A549 (cell line): Measurements from ENCODE around the gene SSC5D. TPM values are rescaled to one million over a fixed set of nuclear protein-coding genes. Genes with fewer than 3 reads are reported as not detected.

Experiments used
- ATAC-seq, 2 experiments: fragments of 200-7000 bp in 1 of 2; fragments of >200 bp in 1 of 2; cut with Nextera tagmentation in 1 of 2; cut with Tn5 transposase in 1 of 2; 3 replicates each; pipeline versions ENCODE4 v1.8.0 to v1.9.1; 2018 to 2020; ENCODE audit warnings: mild to moderate bottlenecking in 1 of 2, moderate library complexity in 1 of 2
- CTCF ChIA-PET: fragments of 300-600 bp; sonication (Branson Sonifier 250); formaldehyde crosslinking; extraction: SDS; loops from one replicate; lab custom pipeline; 2021; ENCODE audit warnings: antibody characterized with exemption, inconsistent platforms; lab: Yijun Ruan, JAX
- POLR2A ChIA-PET: fragments of 350-600 bp; formaldehyde crosslinking; extraction: SDS; loops from one replicate; lab custom pipeline; 2021; ENCODE audit warnings: antibody characterized with exemption, inconsistent platforms; lab: Yijun Ruan, JAX
- DNase-seq, 2 experiments: peaks; one replicate each; pipeline versions ENCODE4 v3.0.0 to v3.0.0-alpha.2; 2011 to 2016; ENCODE audit warnings: low read depth in 1 of 2, low spot score in 1 of 2
- FAIRE-seq: peaks from 2 replicates; lab custom pipeline; 2011; peaks lifted over from hg19 to GRCh38; lab: Jason Lieb, UNC
- H3K27ac ChIP-seq, 2 experiments: fragments of >200 bp; sonication (Bioruptor Twin); formaldehyde crosslinking; 3 replicates each; pipeline ENCODE4 v1.5.1; 2016 to 2017
- H3K4me1 ChIP-seq: fragments of >200 bp; sonication (Bioruptor Twin); formaldehyde crosslinking; 3 replicates; pipeline ENCODE4 v1.6.1; 2016
- H3K4me2 ChIP-seq: fragments of >200 bp; sonication (Bioruptor Twin); formaldehyde crosslinking; 3 replicates; pipeline ENCODE4 v1.6.1; 2016
- H3K4me3 ChIP-seq: fragments of >200 bp; sonication (Bioruptor Twin); formaldehyde crosslinking; 3 replicates; pipeline ENCODE4 v1.5.1; 2016
- H3K9me3 ChIP-seq: fragments of >200 bp; sonication (Bioruptor Twin); formaldehyde crosslinking; 3 replicates; pipeline ENCODE4 v1.6.1; 2016
- CEBPB ChIP-seq, 2 experiments: fragments of >200 bp in 1 of 2; sonication (Bioruptor Twin) in 1 of 2; formaldehyde crosslinking in 1 of 2; IDR thresholded peaks; 2 replicates each; pipeline ENCODE4 v1.6.1; 2012 to 2016
- EHF ChIP-seq: fragments of 250-450 bp; sonication (Bioruptor Pico); IDR thresholded peaks from 2 replicates; pipeline ENCODE4 v1.5.0; 2020; ENCODE audit warnings: mild to moderate bottlenecking
- HOXA7 ChIP-seq: fragments of 250-450 bp; sonication (Bioruptor Pico); IDR thresholded peaks from 2 replicates; pipeline ENCODE4 v1.5.0; 2020; ENCODE audit warnings: mild to moderate bottlenecking, moderate library complexity
- KDM5A ChIP-seq: fragments of 200-600 bp; sonication (generic); IDR thresholded peaks from 2 replicates; pipeline ENCODE4 v1.6.1; 2016; ENCODE audit warnings: antibody characterized with exemption, mild to moderate bottlenecking
- MYC ChIP-seq: IDR thresholded peaks from 2 replicates; pipeline ENCODE4 v1.6.1; 2012; ENCODE audit warnings: mild to moderate bottlenecking, inconsistent platforms, low read length, improper control_type of control experiment, borderline replicate concordance
- NR3C1 ChIP-seq: fragments of >200 bp; sonication (Bioruptor Twin); formaldehyde crosslinking; IDR thresholded peaks from 3 replicates; pipeline ENCODE4 v1.6.1; 2017
- POLR2A ChIP-seq: IDR thresholded peaks from 2 replicates; pipeline ENCODE4 v1.6.1; 2012; ENCODE audit warnings: mild to moderate bottlenecking, low read length
- POLR2AphosphoS2 ChIP-seq: conservative IDR thresholded peaks from 2 replicates; pipeline ENCODE4 v1.6.1; 2012; ENCODE audit warnings: low read length, improper control_type of control experiment, inconsistent platforms
- RAD21 ChIP-seq, 2 experiments: fragments of >200 bp in 1 of 2; sonication (Bioruptor Twin) in 1 of 2; formaldehyde crosslinking in 1 of 2; IDR thresholded peaks in 1 of 2; conservative IDR thresholded peaks in 1 of 2; 2 replicates in 1 of 2; 3 replicates in 1 of 2; pipeline ENCODE4 v1.6.1; 2012 to 2018; ENCODE audit warnings: inconsistent platforms in 1 of 2
- RFX5 ChIP-seq: fragments of 450-650 bp; IDR thresholded peaks from 2 replicates; pipeline ENCODE4 v1.7.1; 2014; ENCODE audit warnings: antibody characterized with exemption, mild to moderate bottlenecking, moderate library complexity
- SMC3 ChIP-seq: fragments of >200 bp; sonication (Bioruptor Twin); formaldehyde crosslinking; IDR thresholded peaks from 3 replicates; pipeline ENCODE4 v1.6.1; 2018; ENCODE audit warnings: inconsistent platforms
- SREBF2 ChIP-seq: fragments of 450-650 bp; IDR thresholded peaks from 2 replicates; pipeline ENCODE4 v1.6.1; 2014; ENCODE audit warnings: mild to moderate bottlenecking, moderate library complexity
- ZFP36 ChIP-seq: fragments of 450-650 bp; IDR thresholded peaks from 2 replicates; pipeline ENCODE4 v1.6.1; 2014; ENCODE audit warnings: borderline replicate concordance; ENCODE audit not compliant: partially characterized antibody
- ZSCAN20 ChIP-seq: fragments of 250-450 bp; sonication (Bioruptor Pico); IDR thresholded peaks from 2 replicates; pipeline ENCODE4 v1.8.0; 2022; ENCODE audit warnings: mild to moderate bottlenecking, moderate library complexity
- WGBS: methylation state at CpG from one replicate; pipeline ENCODE4 v1.1.6; 2017; ENCODE audit errors: missing lambda C conversion rate; 5-methylcytosine and 5-hydroxymethylcytosine counted together
- polyA plus RNA-seq, 4 experiments: library from polyadenylated mRNA; depleted of rRNA in 3 of 4; stranded (reverse); fragments of >200 nt; fragmentation: RNase III in 1 of 4; extraction: RNeasy Plus Mini Kit Qiagen cat#74134 plus additional on column Dnase treatment in 1 of 4; gene quantifications; 2 replicates in 3 of 4; 3 replicates in 1 of 4; pipeline ENCODE4 v1.2.3, GENCODE V29; 2011 to 2017
- TF ChIP-seq, protein P1 (sequence below): fragments of >200 bp; sonication (Bioruptor Twin); formaldehyde crosslinking; IDR thresholded peaks from 2 replicates; pipeline ENCODE4 v1.6.1; 2016
- TF ChIP-seq, protein P2 (sequence below): IDR thresholded peaks from 2 replicates; pipeline ENCODE4 v1.6.1; 2012
- TF ChIP-seq, protein P3 (sequence below): fragments of >200 bp; sonication (Bioruptor Twin); formaldehyde crosslinking; IDR thresholded peaks from 3 replicates; pipeline ENCODE4 v1.5.1; 2016

Gene SSC5D
- polyA plus RNA-seq, 2 of the 4 experiments (the other 2 are of a cell fraction): 0.22 to 1.5 TPM

DNA sequence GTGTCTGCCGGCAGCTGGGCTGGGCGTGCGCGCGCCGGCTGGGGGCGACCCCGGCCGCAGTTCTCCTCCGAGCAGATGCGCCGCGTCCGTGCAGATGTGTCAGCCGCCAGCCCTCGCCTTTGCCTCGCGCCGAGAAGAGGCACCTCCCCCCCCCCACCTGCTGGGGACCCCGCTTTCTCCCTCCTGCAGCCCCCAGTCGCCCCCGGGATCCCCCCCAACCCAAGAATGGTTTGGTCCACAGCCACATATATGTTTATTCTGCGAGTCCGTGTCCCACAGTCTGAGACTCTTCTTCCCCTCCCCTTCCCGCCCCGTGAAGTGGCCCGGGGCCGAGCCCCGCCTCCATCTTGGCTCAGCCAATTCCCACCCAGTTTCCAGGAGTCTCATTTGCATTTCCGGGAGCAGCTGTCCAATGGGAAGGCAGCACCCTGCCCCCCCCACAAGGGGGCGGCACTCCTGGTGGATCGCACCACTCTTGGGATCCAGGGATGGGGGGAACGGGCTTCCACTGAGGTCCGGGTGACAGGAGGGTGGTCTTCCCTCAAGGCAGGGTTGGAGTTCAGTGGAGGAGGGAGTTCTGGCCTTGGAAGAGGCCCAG, 35.4 kb upstream of the SSC5D start:
- ATAC-seq (peak in 1 of 2 experiments; percentile 63; a peak in 3 of 6 replicates), FAIRE-seq (no peak), DNase-seq (peak; percentile 66 to 80)
- 87% methylated on average over 26 of the region's 34 CpGs for WGBS
- H3K4me3 ChIP-seq: no peak overlapping the region
- ChIA-PET CTCF (interaction anchor here (0.5 to 4.3 kb wide), 20 partner anchors 8 to 378 kb away, joined by 3 to 39 read pairs (median 4); partner anchors contain the start of gene NAT14), POLR2A (interaction anchor here (1.3 to 1.9 kb wide), 2 partner anchors 45 to 46 kb away, joined by 4 to 5 read pairs; partner anchors contain the start of gene UBE2S)
- TF ChIP-seq NR3C1 (no peak), RFX5 (no peak), RAD21 (conservative IDR thresholded peaks at IDR 0.05 in 1 of 2, IDR thresholded peaks at IDR 0.05 in 1 of 2) (no peak), CEBPB (IDR thresholded peaks at IDR 0.05) (no peak), POLR2A (no peak), ZFP36 (no peak), EHF (CRISPR knock-in tag) (no peak), POLR2AphosphoS2 (no peak)
- TF ChIP-seq, protein P1, sequence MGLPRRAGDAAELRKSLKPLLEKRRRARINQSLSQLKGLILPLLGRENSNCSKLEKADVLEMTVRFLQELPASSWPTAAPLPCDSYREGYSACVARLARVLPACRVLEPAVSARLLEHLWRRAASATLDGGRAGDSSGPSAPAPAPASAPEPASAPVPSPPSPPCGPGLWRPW: no peak
- no peaks in the 10 kb centered on the region for H3K9me3 ChIP-seq
- peaks cover 31% of the 10 kb centered on the region for H3K4me1 ChIP-seq
- H3K27ac ChIP-seq: no peak overlapping the region
- H3K4me2 ChIP-seq: peak overlapping the region; percentile 12; the same call in 2 of the 3 replicates

DNA sequence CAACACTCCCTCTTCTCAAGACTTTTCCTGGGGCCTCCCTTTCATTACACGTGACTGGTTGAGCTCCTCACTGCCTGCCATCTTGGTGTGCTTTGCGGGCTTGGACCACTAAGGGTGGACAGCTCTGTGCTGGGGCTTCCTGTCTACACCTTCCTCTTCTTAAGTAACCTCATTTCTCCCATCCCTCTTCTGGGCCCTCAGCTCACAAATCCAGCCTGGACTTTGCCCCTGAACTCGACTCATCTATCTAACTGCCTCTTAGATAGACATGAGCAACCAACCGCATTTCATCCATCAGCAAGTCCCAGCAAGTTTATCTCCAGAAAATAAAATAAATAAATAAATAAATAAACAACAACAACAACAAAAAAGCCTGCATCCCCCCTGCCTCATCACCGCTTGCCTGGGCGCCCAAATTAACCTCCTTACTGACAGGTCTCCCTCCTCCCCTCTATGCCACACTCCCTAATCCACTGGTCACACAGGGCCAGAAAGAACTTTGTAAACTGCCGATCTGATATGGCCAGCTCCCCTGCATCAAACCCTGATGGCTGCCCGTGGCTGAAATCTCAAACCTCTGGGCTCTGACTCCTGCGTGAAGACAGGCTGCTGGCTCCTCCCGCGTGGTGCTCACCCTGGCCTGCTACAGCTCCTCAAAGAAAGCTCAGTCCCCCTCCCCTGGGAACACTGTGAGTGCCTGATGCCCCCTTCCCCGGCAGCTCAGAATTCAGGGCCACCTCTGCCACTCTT, 34.5 kb upstream of the SSC5D start:
- DNase-seq: peak in 1 of 2 experiments; percentile 49
- H3K27ac ChIP-seq: no peak overlapping the region
- CTCF ChIA-PET: interaction anchor here (0.5 to 4.3 kb wide), 28 partner anchors 9 to 379 kb away, joined by 3 to 39 read pairs (median 4); partner anchors contain the start of gene NAT14
- peak overlapping the region; percentile 12; the same call in 2 of the 3 replicates for H3K4me2 ChIP-seq
- FAIRE-seq: no peak
- no peak; a peak in 2 of 6 replicates for ATAC-seq
- 75% methylated on average over 10 of the region's 12 CpGs for WGBS
- POLR2A ChIA-PET: interaction anchor here (1.3 to 1.9 kb wide), 2 partner anchors 46 to 47 kb away, joined by 4 to 5 read pairs; partner anchors contain the start of gene UBE2S
- H3K4me1 ChIP-seq: peaks cover 27% of the 10 kb centered on the region
- no peak overlapping the region for H3K4me3 ChIP-seq
- TF ChIP-seq KDM5A (no peak), HOXA7 (no peak), ZSCAN20 (no peak), SREBF2 (no peak), CEBPB (IDR thresholded peaks at IDR 0.05) (no peak)
- TF ChIP-seq, protein P2, sequence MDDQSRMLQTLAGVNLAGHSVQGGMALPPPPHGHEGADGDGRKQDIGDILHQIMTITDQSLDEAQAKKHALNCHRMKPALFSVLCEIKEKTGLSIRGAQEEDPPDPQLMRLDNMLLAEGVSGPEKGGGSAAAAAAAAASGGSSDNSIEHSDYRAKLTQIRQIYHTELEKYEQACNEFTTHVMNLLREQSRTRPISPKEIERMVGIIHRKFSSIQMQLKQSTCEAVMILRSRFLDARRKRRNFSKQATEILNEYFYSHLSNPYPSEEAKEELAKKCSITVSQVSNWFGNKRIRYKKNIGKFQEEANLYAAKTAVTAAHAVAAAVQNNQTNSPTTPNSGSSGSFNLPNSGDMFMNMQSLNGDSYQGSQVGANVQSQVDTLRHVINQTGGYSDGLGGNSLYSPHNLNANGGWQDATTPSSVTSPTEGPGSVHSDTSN: no peak
- H3K9me3 ChIP-seq: no peaks in the 10 kb centered on the region

DNA sequence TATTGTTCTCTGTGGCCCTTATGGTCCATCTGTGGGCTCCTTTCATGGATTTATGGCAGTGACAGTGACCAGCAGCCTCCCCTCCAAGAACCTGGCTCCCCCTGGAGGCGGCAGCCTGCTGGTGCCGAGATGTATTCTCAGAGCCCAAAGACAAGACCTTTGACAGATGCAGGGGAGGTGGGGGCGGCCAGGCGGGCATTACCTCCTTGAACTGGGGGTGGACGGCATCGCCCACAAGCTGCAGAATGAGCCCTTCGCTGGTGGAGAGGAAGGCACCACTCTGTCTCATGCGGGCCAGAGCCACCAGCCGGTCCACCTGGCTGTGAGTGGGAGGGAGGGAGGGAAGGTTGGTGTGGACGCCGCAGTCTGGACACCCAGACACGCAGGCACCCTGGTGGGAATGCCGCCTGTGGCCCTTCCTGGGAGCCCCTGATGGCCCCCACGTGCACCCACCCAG, 33.4 kb upstream of the SSC5D start:
- CTCF ChIA-PET: interaction anchor here (0.7 to 4.3 kb wide), 11 partner anchors 13 to 319 kb away, joined by 3 to 39 read pairs (median 7); no protein-coding TSS in a partner anchor
- peak; percentile 78 to 92 for DNase-seq
- TF ChIP-seq, protein P3, sequence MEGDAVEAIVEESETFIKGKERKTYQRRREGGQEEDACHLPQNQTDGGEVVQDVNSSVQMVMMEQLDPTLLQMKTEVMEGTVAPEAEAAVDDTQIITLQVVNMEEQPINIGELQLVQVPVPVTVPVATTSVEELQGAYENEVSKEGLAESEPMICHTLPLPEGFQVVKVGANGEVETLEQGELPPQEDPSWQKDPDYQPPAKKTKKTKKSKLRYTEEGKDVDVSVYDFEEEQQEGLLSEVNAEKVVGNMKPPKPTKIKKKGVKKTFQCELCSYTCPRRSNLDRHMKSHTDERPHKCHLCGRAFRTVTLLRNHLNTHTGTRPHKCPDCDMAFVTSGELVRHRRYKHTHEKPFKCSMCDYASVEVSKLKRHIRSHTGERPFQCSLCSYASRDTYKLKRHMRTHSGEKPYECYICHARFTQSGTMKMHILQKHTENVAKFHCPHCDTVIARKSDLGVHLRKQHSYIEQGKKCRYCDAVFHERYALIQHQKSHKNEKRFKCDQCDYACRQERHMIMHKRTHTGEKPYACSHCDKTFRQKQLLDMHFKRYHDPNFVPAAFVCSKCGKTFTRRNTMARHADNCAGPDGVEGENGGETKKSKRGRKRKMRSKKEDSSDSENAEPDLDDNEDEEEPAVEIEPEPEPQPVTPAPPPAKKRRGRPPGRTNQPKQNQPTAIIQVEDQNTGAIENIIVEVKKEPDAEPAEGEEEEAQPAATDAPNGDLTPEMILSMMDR: peak; percentile 78
- TF ChIP-seq MYC (no peak), RAD21 (conservative IDR thresholded peaks at IDR 0.05 in 1 of 2, IDR thresholded peaks at IDR 0.05 in 1 of 2) (peak; percentile 60 to 77), SMC3 (peak; percentile 64)

More for the DNA sequence above, 33.4 kb upstream of the SSC5D start:
- Histone ChIP-seq H3K27ac (no peak overlapping the region), H3K4me2 (no peak overlapping the region), H3K4me3 (no peak overlapping the region), H3K9me3 (no peaks in the 10 kb centered on the region), H3K4me1 (peaks cover 27% of the 10 kb centered on the region)
- POLR2A ChIA-PET: no interaction called here
- no peak for FAIRE-seq
- ATAC-seq: peak; percentile 70 to 82
- 5% methylated on average over 7 of the region's 14 CpGs for WGBS
